HFF-Myc (cell line): Measurements from ENCODE around the gene PARP9.
A peak's percentile ranks its signal among the peaks of the same experiment; 100 is the strongest.

Experiments used
- DNase-seq: peaks from one replicate; pipeline ENCODE4 v3.0.0-alpha.2; 2011; ENCODE audit warnings: low read depth; ENCODE audit errors: extremely low read depth
- H3K4me3 ChIP-seq: replicated peaks from 2 replicates; pipeline ENCODE4 v1.5.1; 2011; ENCODE audit warnings: low read depth, mild to moderate bottlenecking, control low read depth, low read length
- CTCF ChIP-seq: IDR thresholded peaks from 2 replicates; pipeline ENCODE4 v1.5.1; 2012; ENCODE audit warnings: mild to moderate bottlenecking, low read depth, low read length, control low read depth; ENCODE audit errors: missing control alignments

The PARP9 gene

GRCh38 chr3:122530164-122530563, 33.9 kb downstream of the PARP9 start:
- no peak overlapping the region for H3K4me3 ChIP-seq
- DNase-seq, result no peak
- no peak for TF ChIP-seq CTCF

- no peak overlapping the region for H3K4me3 ChIP-seq
- DNase-seq, result no peak
- TF ChIP-seq CTCF, result no peak
Measured at GRCh38 chr3:122523317-122523716, 40.8 kb downstream of the PARP9 start.

- TF ChIP-seq CTCF, result no peak
- no peak for DNase-seq
- H3K4me3 ChIP-seq, result no peak overlapping the region
Measured at GRCh38 chr3:122520861-122521260, 43.2 kb downstream of the PARP9 start.

GRCh38 chr3:122519693-122520092, 44.4 kb downstream of the PARP9 start:
- no peak for DNase-seq
- no peak for TF ChIP-seq CTCF
- H3K4me3 ChIP-seq, result no peak overlapping the region

- no peak overlapping the region for H3K4me3 ChIP-seq
- no peak for DNase-seq
- no peak for TF ChIP-seq CTCF
Measured at GRCh38 chr3:122516846-122517360, 47.2 kb downstream of the PARP9 start.

GRCh38 chr3:122515870-122516269, 48.2 kb downstream of the PARP9 start:
- no peak for DNase-seq
- H3K4me3 ChIP-seq, result no peak overlapping the region
- no peak for TF ChIP-seq CTCF

- peak overlapping the region; percentile 68 for H3K4me3 ChIP-seq
- no peak for TF ChIP-seq CTCF
- no peak for DNase-seq
Measured at GRCh38 chr3:122515020-122515468, 49.1 kb downstream of the PARP9 start.
